ENCODE results near the gene LATS2.

The LATS2 gene

DNA sequence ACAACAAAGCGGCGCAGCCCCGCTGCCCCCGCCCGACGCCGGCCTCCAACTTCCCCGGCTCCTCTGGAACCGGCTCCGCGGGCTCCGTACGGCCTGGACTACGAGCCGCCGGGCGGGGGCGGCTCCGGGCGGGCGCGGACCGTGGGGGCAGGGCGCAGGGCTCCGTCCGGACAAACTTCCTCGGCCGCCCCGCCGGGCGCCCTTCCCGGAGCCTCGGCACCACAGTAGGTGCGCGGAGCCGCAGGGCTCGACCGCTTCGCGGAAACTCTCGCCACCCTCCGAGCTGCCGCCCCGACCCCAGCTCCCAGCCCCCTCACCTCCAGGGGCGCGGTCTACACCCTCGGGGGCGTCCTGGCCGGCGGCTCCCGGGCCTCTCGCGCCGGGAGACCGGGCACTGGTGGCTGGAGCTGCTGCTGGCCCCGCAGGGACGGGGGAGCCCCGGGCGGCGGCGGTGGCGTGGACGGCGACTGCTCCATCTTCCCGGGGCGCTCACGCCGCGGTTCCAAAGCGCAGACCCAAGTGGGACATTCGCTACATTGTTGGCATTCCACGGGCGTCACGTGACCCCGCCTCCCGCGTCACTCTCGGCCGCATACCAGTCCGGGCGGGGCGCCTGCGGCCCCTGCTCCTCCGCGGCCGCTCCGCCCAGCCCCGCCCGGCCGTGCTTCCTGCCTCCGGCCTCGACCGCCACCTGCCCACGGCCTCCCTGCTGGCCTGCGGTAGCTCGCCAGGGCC lies at the start of gene LATS2:
LATS2 (minus strand) TSS at position 558 of the 735 bp plus-strand sequence. CDS start 15,560 bp downstream, outside the sequence.
- DNase-seq: no peak

DNA sequence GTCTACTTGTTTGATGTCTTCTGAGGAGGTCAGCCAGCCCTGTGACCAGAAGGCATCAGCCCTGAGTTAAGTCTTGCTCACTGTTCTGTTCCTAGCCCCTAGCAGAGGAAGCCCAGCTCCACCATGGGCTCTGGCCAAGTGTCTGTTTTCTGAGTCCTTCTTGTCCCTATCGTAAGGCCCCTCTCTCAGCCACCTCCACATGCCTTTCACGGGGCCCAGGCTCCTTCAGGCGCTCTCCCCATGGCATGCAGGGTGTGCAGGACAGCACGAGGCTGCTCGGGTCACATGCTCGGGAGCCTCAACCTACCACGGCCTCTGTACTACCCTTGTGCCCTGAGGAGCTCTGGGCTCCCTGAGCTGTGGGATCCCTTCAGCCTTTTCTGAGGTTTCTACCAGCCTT lies 47.8 kb upstream of the LATS2 start:
- no peak for DNase-seq

- DNase-seq: no peak
Observed at GRCh38 chr13:21106089-21106488, 44.7 kb upstream of the LATS2 start.

- no peak for DNase-seq
Observed at GRCh38 chr13:21104199-21105019, 43.0 kb upstream of the LATS2 start.

DNA sequence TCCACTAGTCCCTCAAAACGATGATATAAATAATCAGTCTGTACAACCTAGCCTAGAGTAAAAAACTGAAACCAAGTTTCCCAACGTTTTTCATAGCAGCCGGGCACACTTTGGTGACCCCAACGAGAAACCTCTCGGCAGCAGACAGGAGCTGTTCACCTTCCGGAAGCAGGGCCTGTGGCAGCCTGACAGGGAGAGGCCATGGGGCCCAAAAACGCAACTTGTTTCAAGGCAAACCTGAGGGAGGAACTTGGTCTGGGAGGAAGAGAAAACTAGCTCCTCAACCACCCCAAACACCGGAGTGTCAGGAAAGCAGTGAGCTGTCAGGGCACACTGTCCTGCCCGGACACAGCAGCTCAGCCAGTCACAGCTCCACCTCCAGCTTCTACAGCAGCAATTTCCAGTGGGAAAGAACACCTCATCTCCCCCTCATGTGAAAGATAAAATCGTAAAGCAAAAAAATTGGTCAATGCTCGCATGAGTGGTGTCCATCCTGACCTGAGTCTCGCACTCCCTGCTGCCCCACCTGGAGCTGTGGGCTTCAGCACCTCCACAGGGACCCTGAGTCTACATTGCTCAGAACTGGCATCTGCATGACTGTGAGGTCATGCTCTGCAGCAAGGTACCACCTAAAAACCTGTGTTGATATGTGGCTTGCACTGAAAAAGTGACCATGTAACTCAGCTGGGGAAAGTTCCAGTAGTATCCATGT lies 40.6 kb upstream of the LATS2 start:
- DNase-seq: no peak

DNA sequence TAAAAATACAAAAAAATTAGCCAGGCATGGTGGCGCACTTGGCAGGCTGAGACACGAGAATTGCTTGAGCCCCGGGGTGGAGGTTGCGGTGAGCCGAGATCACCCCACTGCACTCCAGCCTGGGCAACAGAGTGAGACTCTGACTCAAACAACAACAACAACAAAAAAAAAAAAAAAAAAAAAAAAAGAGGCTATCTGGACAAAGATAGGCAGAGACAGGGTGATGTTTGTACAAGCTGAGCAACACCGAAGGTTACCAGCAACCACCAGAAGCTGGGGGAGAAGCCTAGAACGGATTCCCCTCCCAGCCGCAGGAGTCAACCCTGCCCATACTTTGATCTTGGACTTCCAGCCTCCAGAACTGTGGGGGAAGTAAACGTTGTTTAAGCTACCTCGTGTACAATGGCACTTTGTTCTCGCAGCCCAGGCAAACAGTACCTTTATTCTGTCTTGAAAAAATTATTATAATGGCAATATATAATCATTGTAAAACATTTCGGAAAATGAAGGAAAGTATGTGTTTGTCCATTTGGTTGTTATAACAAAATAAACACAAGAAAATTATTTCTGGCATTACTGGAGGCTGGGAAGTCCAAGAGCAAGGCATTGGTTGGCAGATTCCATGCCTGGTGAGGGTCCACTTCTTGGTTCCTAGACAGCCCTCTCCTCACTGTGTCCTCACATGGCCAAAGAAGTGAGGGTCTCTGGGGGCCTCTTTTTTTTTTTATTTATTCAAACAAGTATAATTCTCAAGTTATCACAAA lies 39.8 kb upstream of the LATS2 start:
- no peak for DNase-seq

GRCh38 chr13:21100211-21100610 lies 38.8 kb upstream of the LATS2 start:
- no peak for DNase-seq

DNA sequence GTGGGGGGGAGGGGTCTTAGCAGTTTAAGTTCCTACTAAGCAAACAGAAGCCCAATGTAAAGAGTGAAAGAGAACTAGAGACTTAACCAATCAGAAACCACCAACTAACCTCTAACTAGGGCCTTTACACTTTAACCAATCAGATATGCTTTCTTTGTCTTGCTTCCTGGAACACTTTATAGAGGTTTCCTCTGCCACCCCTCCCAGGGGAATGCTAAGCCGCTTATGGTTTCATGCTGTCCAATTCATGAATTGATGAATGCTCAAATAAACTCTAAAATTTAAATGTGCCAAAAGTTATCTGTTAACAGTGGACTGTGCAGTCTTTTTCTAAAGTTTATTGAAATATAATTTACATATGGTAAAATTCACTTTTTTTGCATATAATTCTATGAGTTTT lies 33.9 kb upstream of the LATS2 start:
- DNase-seq: no peak

GRCh38 chr13:21089830-21090229 lies 28.4 kb upstream of the LATS2 start:
- DNase-seq: no peak

GRCh38 chr13:21088534-21088933 lies 27.1 kb upstream of the LATS2 start:
- DNase-seq: no peak

DNA sequence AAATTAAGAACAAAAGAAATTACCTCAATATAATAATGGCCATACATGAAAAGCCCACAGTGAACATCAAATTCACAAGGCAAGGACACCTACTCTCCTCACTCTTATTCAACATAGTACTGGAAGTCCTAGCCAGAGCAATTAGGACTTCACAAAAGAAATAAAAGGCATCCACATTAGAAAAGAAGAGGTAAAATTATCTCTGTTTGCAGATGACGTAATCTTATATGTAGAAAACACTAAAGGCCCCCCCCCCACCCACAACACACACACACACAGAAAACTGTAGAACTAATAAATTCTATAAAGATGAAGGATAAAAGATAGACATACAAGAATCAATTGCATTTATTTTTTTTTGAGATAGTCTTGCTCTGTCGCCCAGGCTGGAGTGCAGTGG lies 25.5 kb upstream of the LATS2 start:
- DNase-seq: no peak

- DNase-seq: no peak
Observed at GRCh38 chr13:21081926-21082325, 20.5 kb upstream of the LATS2 start.

DNA sequence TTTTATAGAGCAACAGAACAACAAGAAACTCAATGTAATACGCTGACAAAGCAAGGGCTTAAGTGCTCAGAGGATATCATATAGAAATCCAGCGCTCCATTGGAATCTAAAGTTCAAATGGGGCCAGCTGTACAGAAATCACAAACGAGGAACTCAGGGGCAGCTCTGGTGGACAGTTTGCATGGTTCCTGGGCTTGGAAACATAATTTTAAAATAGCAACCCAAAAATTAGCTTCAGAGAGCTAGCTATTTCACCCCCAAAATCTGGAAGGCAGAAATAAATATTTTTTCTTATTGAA lies 19.2 kb upstream of the LATS2 start:
- DNase-seq: no peak

DNA sequence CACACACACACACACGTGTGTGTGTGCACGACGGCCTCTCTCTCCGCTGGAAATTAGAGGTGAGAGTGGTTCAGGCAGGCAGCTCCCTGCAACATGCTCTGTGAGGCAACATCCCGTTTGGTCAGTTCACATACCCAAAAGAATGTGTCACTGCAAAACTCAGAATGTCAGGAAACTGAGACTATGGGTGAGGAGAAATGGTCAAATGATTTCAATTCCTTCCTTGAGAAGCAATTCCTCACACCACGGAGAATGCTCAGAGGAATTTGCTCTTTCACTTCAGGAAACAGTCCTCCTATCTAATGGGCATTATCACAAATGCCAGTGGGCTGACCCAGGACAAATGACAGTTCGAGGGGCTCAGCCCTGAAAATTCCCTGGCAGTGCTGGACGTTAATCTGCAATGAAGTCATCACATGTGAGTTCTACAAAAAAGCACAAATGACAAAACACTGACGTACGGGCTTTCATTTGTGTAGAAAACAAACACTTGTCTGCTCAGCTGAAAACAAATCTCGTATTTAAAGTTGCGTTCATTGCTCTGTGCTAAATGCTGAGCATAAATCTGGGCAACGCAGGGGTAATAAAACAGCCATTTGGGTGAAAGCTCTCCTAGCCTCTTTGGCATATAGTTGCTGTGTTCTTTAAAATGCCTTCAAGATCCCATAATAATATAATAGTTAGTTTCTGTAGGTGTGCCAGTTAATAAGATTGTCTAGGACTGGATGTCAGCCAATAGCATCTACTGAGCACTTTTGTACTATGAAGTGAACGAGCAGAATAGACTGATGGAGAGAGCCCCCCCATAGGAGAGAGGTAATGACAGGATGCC lies 18.6 kb upstream of the LATS2 start:
- no peak for DNase-seq

GRCh38 chr13:21079221-21079620 lies 17.8 kb upstream of the LATS2 start:
- DNase-seq: no peak

- DNase-seq: no peak
Observed at GRCh38 chr13:21078501-21078900, 17.1 kb upstream of the LATS2 start.

- DNase-seq: no peak
Observed at GRCh38 chr13:21077788-21078353, 16.5 kb upstream of the LATS2 start.

- DNase-seq: no peak
Observed at GRCh38 chr13:21077076-21077787, 15.8 kb upstream of the LATS2 start.

DNA sequence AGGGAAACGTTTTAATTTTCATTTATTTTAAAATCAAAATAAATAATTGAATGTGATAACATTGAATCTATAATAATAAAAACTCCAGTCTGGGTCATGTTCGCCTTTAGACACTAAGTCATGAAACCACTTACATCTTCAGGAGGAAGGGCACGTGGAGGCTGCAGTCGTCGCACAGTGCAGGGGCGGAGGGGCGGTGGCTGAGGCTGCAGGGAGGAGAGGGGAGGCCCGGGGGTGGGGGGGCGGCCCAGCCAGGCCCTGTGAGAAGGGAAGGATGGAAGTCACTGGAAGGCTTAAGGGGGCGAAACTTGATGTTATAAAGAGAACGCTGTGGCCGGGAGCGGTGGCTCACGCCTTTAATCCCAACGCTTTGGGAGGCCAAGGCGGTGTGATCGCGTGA lies 14.9 kb upstream of the LATS2 start:
- DNase-seq: no peak

DNA sequence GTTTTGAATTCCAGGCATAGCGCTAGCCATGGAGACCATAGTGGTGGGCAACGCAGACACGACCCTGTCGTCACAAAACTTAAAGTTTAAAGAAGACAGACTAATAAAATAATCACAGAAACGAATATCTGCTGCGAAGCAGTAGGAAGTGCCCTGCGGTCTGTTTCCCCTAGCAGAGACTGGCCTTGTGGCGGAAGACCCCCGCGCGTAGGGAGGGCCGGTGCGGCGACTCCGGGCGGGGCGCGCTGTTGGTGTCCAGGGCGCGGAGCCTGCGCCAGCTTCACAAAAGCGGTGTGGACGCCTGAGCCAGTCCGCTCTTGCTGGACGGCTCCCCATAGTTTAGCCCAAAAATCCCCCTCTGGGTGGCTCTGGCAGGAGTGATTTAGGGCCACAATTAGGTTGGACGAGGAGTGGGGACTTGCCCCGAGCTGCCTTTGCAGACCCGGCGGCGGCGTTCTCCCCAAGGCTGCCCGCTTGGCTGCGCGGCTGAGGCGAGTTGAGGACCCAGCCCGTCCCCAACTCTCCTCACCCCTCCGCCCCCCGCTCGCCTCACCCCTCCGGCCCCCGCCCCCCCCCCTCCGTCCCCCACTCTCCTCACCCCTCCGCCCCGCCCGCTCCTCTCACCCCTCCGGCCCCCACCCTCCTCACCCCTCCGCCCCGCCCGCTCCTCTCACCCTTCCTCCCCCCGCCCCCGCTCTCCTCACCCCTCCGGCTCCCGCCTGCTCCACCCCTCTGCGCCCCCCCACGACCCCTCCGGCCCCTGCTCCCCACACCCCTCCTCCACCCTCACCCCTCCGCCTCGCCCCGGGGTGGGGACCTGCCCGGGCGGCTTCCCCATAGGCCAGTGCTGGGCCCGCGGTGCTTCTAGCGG lies 14.2 kb upstream of the LATS2 start:
- no peak for DNase-seq
